ENCODE data around the gene NRARP.

NRARP gene

DNA sequence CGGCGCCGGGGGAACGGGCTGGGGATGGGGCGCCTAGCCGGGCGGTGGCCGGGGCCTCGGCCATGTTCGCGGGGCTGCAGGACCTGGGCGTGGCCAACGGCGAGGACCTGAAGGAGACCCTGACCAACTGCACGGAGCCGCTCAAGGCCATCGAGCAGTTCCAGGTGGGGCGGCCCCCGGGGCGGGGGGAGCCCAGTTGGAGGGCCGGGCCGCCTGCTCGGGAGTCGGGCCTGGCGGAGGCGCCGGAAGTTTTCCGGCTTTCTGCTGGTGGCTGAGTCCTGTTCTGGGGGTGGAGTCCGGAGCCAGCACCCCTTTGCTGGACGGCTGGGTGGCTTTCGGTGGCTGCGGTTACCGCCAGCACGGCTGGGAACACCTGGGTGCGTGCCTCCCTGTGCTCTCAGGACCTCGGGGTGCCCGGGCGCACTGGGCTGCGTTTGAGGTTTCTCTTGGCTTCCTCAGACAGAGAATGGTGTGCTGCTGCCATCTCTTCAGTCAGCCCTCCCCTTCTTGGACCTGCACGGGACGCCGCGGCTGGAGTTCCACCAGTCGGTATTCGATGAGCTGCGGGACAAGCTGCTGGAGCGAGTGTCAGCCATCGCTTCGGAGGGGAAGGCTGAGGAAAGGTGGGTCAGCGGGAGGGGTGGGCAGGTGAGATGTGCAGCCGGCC lies 46.5 kb downstream of the NRARP start:
- DNase-seq, result peak in 1 of 2 experiments; percentile 13

GRCh38 chr9:137254624-137255447 lies 47.2 kb downstream of the NRARP start, which contains the start of gene NELFB:
Gene NELFB, plus strand, starts transcription at chr9:137255327.
- DNase-seq, result peak; percentile 54 to 68

DNA sequence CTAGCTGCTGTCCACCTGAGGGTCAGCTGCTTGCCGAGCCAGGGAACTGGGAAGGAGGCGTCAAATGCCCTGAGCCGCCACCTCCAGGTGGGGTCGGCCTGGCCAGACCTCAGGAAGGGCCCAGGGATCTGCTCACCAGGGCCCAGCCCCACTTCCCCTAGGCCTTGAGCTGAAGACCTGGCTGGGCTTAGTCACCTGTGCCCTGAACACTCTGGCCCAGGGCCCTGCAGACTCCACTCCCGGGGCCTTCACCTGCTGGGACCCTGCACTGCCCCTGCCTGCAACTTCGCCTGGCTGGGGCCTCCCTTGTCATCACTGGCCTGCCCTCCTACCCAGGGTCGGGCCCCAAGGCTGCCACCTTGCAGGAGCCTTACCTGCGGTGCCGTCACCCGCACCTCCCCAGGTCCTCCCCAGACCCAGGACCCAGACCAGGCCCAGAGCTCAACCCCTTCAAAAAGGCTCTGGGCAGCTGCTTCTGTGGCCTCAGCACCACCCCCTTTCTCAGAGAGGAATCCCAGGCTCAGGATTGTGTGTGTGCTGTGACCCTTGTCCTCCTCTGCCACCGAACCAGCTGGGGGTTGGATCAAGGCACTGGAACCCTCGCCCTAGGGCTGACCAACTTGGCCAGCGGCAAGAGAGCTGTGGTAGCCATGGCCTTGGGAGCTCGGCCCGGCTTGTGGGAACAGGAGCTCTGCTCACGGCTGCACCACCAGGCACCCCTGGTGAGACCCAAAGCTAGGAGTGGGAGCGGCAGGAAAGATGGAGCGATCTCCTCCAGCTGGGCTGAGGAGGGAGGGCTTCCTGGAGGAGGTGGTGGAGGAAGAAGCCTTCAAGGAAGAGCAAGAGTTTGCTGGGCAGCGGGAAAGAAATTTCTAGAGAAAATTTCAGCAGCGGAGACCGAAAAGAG lies 48.1 kb downstream of the NRARP start:
- DNase-seq, result no peak

DNA sequence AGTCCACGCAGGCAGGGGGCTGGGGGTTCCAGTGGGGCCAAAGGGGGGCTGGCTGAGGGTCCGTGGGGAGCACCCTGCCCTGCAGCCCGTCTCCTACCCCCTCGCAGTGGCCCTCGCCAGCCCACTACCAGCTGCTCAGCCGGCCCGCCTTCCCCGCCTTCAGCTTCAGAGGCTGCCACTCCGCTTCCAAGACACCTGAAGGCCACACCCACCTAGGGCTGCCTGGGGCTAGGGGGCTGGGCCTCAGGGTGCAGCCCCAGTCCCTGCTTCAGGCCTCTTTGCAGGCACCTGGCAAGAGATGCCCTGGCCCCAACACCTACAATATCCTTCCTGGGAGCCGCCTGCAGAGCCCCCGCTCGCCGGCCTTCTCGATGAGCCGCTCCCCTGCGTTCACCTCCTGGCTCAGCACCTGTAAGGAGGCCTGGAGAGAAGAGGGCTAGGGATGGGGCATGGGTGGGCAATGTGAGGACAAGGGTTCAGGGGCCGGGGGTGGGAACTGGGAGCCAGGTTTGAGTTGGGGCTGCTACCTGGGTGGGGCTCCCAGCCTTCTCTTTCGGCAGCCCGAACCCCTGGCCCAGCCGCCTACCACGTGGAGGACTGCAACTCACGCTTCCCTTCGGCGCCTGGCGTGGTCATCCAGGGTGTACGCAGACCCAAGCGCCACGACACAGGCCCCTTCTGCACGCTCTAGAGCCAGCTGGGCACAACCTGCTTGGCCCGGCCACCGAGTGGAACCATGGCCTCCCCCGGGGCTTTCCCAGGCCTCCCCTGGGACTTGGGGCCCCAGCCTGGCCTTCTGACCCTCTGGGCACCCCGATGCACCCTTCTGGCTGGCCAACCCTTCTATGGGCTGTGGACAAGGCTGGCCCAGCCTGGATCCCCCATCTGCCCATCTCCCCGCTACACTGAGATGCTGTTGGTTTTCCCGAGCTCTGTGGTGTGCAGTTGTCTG lies 49.2 kb downstream of the NRARP start:
- DNase-seq, result no peak

DNA sequence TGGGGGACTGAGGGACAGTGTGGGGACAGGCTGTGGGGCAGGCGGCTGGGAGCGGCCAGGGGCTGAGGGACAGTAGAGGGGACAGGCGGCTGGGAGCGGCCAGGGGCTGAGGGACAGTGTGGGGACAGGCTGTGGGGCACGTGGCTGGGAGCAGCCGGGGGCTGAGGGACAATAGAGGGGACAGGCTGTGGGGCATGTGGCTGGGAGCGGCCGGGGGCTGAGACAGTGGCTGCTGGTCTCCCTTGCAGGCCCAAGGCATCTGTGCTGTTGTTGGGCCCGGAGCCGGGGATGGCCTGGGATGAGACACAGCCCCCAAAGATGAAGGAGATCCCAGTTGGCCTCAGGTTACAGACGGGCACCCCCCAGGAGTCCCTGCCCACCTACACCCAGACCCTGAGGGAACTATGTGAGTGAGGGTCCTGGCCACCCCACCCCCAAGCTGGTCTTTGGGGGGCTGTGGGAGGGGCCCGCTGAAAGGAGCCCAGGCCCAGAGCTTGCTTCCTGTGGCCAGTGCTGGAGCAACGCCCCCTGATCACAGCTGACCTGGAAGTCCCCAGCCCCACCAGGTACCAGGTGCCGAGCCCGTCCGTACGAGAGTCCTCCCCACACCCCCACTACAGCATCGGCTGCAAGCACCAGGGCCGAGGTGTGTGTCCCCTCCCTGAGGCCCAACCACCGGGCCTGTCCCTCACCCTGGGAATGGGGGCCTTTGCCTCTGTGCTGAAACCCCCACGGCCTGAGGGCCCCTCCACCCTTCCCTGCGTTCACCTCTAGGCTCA lies 50.4 kb downstream of the NRARP start:
- DNase-seq, result no peak

GRCh38 chr9:137251194-137251461 lies 50.9 kb downstream of the NRARP start, which contains the start of gene STPG3:
Gene STPG3, plus strand, starts transcription at chr9:137251286. Its CDS starts 1 bp downstream, at chr9:137251287.
- DNase-seq, result no peak

GRCh38 chr9:137250329-137251193 lies 51.5 kb downstream of the NRARP start:
- DNase-seq, result no peak

Data from AML-193 (cell line).